ENCODE results near the gene HSD17B14.
"Not testable (repeated sequence)": the region's sequence is repeated elsewhere in the genome, so short reads cannot be mapped to it uniquely, and the experiment has no call there.

HSD17B14 gene

DNA sequence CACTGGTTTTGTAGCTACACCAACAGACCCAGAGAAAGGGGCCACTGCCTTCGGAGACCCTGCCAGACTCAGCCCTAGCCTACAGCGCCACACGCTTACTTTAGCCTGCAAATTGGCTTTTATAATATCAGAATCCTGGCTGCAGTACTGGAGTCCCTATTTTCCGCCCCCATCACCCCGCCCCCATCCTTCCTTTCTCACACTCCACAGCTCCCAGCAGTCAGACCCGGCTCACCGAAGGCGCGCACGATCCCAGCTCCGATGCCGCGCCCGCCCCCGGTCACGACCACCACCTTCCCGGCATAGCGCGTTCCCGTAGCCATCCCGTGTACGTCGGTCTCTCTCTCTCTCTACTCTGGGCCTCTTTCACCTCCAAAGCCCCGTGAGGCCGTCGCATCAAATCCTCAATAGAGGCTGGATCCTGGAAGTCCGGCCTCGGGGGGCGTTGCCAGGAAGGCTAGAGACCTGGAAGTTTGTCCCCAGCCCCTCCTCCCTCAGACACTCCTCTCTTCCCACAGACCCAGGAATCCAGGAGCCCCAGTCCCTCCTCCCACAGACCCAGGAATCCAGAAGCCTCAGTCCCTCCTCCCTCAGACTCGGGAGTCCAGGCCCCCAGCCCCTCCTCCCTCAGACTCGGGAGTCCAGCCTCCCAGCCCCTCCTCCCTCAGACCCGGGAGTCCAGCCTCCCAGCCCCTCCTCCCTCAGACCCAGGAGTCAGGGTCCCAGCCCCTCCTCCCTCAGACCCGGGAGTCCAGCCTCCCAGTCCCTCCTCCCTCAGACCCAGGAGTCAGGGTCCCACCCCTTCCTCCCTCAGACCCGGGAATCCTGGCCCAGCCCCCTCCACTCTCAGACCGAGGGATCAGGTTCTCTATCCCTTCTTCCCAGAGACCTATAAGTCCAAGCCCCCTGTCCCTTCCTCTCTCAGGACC, at the start of gene HSD17B14:
Gene HSD17B14, minus strand, starts transcription at position 403 of the 929 bp plus-strand sequence. Its CDS starts 80 bp downstream, at position 323.
- DNase-seq, result no peak

DNA sequence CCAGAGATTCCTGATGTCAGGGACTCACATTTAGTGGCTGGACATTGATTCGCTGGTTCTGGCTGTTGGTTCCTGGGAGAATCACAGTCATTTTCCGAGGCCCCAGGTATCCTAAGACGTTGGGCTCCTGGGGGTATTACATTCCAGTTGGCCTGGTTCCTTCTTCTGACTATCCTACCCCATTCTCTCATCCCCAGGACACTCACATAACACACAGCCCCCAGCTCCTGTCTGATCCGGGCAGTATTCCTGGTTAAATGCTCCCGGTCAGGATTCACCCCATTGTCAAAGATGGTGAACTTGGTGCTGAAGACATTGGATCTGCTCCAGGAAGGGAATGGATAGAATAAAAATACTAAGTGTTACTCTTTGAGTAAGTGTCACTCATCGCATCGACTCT, 47.4 kb upstream of the HSD17B14 start:
- DNase-seq, result no peak

GRCh38 chr19:48881741-48882657, 45.7 kb upstream of the HSD17B14 start:
- DNase-seq, result no peak

- not testable (repeated sequence) for DNase-seq
Measured at GRCh38 chr19:48879696-48880095, 43.4 kb upstream of the HSD17B14 start.

DNA sequence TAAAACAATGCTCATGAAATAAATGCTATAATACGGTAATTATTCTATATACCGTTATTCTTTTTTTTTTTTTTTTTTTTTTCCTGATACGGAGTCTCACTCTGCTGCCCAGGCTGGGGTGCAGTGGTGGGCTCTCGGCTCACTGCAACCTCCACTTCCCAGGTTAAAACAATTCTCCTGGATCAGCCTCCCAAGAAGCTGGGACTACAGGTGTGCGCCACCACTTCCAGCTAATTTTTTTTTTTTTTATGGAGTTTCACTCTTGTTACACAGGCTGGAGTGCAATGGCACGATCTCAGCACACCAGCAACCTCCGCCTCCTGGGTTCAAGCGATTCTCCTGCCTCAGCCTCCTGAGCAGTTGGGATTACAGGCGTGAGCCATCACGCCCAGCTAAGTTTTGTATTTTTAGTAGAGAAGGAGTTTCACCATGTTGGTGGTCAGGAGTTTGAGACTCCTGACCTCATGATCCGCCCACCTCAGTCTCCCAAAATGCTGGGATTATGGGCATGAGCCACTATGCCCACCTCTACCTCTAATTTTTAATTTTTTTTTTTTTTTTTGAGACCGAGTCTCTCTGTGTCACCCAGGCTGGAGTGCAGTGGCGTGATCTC, 42.8 kb upstream of the HSD17B14 start:
- DNase-seq, result no peak

DNA sequence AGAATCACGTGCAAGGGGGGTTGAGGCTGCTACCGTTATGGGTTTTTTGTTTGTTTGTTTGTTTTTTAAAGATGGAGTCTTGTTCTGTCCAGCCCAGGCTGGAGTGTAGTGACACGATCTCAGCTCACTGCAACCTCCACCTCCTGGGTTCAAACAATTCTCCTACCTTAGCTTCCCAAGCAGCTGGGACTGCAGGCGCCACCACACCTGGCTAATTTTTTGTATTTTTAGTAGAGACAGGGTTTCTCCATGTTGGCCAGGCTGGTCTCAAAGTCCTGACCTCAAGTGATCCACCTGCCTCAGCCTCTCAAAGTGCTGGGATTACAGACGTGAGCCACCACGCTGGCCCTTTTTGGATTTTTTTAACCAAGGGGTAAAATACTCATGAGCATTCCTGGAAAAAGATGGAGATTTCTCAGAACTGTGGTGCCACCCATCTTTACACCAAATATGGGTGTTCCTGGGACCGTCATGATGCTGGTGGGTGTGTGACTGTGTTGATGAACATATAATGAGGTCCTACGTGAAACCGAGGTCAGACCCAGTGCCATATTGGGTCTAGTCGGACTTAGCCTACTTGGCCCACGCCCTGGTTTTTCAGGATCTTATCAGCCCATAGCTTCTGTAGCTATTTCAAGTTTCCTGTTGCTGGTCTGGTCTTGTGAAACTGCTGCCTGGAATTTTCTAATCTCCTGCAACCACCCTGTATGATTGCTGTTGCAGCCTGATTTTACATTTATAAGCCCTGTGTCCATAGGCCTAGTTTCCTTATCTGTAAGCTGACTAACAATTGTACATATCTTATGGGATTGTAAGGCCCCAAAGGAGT, 42.1 kb upstream of the HSD17B14 start:
- DNase-seq, result no peak

- DNase-seq, result no peak
Measured at GRCh38 chr19:48877855-48878195, 41.5 kb upstream of the HSD17B14 start.

DNA sequence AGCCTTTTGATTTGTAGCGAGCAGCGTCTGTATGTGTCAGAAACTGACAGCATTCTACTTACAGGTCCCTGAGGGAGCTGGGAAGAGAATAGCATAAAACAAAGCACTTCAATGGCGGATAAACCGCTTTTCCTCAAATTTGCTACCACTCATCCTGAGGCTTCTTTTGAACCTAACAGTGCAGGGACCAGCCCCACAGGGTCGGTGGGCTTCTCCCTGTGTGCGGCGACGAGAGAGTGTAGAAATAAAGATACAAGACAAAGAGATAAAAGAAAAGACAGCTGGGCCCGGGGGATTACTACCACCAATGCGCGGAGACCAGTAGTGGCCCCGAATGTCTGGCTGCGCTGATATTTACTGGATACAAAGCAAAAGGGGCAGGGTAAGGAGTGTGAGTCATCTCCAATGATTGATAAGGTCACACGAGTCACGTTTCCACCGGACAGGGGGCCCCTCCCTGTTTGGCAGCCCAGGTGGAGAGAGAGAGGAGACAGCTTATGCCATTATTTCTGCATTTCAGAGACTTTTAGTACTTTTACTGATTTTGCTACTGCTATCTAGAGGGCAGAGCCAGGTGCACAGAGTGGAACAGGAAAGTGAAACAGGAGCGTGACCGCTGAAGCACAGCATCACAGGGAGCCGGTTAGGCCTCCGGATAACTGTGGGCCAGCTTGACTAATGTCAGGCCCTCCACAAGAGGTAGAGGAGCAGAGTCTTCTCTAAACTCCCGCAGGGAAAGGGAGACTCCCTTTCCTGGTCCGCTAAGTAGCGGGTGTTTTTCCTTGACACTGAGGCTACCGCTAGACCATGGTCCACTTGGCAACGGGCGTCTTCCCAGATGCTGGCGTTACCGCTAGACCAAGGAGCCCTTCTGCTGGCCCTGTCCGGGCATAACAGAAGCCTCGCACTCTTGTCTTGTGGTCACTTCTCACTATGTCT, 40.0 kb upstream of the HSD17B14 start:
- peak in 2 of 4 experiments; percentile 30 to 31 for DNase-seq

DNA sequence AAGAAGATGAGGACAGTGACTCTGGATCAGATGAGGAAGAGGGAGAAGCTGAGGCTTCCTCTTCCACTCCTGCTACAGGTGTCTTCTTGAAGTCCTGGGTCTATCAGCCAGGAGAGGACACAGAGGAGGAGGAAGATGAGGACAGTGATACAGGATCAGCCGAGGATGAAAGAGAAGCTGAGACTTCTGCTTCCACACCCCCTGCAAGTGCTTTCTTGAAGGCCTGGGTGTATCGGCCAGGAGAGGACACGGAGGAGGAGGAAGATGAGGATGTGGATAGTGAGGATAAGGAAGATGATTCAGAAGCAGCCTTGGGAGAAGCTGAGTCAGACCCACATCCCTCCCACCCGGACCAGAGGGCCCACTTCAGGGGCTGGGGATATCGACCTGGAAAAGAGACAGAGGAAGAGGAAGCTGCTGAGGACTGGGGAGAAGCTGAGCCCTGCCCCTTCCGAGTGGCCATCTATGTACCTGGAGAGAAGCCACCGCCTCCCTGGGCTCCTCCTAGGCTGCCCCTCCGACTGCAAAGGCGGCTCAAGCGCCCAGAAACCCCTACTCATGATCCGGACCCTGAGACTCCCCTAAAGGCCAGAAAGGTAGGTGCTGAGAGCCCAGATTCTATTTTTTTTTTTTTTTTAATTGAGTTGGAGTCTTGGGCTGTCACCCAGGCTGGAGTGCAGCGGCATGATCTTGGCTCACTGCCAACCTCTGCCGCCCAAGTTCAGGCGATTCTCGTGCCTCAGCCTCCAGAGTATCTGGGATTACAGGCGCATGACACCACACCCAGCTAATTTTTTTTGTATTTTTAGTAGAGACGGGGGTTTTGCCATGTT, 38.2 kb upstream of the HSD17B14 start:
- no peak for DNase-seq

DNA sequence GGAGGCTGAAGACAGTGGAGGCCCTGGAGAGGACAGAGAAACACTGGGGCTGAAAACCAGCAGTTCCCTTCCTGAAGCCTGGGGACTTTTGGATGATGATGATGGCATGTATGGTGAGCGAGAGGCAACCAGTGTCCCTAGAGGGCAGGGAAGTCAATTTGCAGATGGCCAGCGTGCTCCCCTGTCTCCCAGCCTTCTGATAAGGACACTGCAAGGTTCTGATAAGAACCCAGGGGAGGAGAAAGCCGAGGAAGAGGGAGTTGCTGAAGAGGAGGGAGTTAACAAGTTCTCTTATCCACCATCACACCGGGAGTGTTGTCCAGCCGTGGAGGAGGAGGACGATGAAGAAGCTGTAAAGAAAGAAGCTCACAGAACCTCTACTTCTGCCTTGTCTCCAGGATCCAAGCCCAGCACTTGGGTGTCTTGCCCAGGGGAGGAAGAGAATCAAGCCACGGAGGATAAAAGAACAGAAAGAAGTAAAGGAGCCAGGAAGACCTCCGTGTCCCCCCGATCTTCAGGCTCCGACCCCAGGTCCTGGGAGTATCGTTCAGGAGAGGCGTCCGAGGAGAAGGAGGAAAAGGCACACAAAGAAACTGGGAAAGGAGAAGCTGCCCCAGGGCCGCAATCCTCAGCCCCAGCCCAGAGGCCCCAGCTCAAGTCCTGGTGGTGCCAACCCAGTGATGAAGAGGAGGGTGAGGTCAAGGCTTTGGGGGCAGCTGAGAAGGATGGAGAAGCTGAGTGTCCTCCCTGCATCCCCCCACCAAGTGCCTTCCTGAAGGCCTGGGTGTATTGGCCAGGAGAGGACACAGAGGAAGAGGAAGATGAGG, 37.4 kb upstream of the HSD17B14 start:
- DNase-seq, result no peak

- DNase-seq, result peak; percentile 37 to 56 (median 46)
Measured at GRCh38 chr19:48872884-48873475, 36.7 kb upstream of the HSD17B14 start.

GRCh38 chr19:48872182-48872883, 36.0 kb upstream of the HSD17B14 start, which contains the start of gene PPP1R15A:
Gene PPP1R15A (plus strand): TSS chr19:48872421. CDS start chr19:48873234, 813 bp downstream.
- DNase-seq, result peak; percentile 85 to 99 (median 94)

GRCh38 chr19:48871471-48872181, 35.3 kb upstream of the HSD17B14 start:
- DNase-seq, result not testable (repeated sequence)

DNA sequence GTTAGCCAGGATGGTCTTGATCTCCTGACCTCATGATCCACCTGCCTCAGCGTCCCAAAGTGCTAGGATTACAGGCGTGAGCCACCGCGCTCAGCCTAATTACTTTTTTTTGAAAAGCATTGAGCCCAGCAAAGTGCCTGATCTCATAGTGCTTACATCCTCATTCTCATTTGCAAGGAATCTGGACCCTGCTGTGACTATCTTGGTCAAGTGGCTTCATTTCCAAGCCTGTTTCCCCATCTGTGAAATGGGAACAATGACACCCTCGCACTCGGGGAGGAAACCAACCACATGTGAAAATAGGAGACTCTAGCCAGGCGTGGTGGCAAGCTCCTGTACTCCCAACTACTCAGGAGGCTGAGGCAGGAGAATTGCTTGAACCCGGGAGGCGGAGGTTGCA, 33.8 kb upstream of the HSD17B14 start:
- no peak for DNase-seq

- DNase-seq, result no peak
Measured at GRCh38 chr19:48868114-48868886, 32.0 kb upstream of the HSD17B14 start, which contains the start of gene PLEKHA4. Gene PLEKHA4 (minus strand): TSS chr19:48868617. CDS start chr19:48867620, 997 bp downstream.

DNA sequence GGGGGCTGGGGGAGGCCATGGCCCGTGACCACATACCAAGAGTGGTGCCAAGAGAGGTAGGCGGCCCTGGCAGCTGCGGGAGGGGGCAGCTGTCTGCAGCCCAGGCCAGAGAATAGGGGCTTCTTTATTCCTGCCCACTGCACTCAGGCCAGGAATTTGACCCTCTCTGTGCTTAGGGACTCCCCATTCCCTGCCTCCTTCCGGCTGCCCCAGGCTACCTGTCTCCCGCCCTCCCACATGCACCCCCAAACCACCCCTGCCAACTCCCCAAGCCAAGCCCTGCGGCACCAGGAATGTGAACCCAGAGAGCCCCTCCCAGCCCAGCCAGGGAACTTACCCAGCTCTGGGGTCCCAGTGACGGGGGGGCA, 31.4 kb upstream of the HSD17B14 start:
- DNase-seq, result no peak

Measured in activated CD4-positive, CD25-positive, alpha-beta regulatory T cell (primary cell).